ENCODE data around the gene ZBTB20.

GRCh38 chr3:114556657-114557213, 590.4 kb downstream of the ZBTB20 start:
- no peak for TF ChIP-seq POLR2AphosphoS5 (IDR thresholded peaks at IDR 0.05; ENCODE audit: low read depth, low read length)
- TF ChIP-seq TAF1 (IDR thresholded peaks at IDR 0.05; ENCODE audit: borderline replicate concordance, insufficient read depth, low read length) = no peak
- no peak for TF ChIP-seq REST (IDR thresholded peaks at IDR 0.05; ENCODE audit: insufficient read depth in 1 of 2, low read depth in 2 of 2, low read length in 2 of 2)
- no peak for TF ChIP-seq SIN3A (IDR thresholded peaks at IDR 0.05; ENCODE audit: borderline replicate concordance, insufficient read depth, low read length)
- no peak for TF ChIP-seq FOXP2 (optimal IDR thresholded peaks at IDR 0.05; ENCODE audit: borderline replicate concordance, extremely low read depth, extremely low read length, insufficient read depth)
